GM18505 (cell line): ENCODE results near the gene PPP5C.
"Not testable (repeated sequence)": the region's sequence is repeated elsewhere in the genome, so short reads cannot be mapped to it uniquely, and the experiment has no call there.

Experiments used
- ATAC-seq: cut with Tn5 transposase; IDR thresholded peaks from one replicate; pipeline ENCODE4 v1.9.1; 2021; ENCODE audit not compliant: unreplicated experiment
- POLR2A ChIP-seq: IDR thresholded peaks from 4 replicates; pipeline ENCODE4 v1.6.1; 2011; ENCODE audit warnings: borderline replicate concordance; ENCODE audit not compliant: insufficient read depth, insufficient read length; ENCODE audit errors: extremely low read depth

The PPP5C gene

DNA sequence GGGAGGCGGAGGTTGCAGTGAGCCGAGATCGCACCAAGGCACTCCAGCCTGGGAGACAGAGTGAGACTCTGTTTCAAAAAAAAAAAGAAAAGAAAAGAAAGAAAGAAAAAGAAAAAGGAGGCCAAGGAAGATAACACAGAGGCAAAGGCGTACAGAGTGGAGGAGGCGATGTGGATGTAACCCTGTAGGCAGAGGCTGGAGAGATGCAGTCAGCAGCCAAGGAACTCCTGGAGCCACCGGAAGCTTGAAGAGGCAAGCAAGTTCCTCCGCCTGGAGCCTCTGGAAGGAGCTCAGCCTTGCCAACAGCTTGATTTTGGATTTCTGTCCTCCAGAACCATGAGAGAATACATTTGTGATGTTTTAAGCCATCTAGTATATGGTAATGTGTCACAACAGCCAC lies 73.2 kb downstream of the PPP5C start:
- no peak for TF ChIP-seq POLR2A
- ATAC-seq, result no peak

DNA sequence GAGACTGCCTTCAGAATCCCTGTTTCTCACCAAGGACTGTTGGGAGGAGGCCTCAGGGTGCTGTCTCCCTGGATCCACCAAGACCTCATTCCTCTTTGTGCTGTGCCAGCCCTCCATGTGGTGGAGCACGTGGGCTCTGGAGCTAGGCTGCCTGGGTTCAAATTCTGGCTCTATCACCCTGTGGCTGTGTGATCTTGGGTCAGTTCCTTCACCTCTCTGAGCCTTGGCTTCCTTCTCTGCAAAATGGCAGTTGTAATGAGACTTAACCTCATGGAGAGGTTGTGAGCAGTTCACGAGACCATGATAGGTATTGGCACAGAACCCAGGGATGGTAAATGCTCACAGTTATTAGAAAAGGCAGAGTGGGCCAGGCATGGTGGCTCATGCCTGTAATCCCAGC lies 75.5 kb downstream of the PPP5C start:
- ATAC-seq, result no peak
- TF ChIP-seq POLR2A, result no peak

DNA sequence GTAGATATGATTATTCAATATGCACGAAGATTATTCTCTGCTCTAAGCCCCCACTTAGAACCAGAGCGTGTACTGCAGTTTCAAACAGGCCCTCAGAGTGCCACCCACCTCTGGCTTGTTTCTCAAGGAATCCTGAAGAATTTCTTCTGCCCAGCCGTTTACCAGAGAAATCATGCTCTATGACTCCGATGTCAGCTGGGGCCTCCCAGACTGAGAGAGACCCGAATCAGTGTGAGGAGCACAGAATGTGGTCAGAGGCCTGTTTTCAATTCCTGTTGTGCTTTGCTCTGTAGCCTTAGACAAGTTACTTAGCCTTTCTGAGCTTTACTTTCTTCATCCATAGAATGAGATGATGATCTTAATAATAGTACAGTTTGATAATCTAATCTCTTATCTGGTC lies 76.3 kb downstream of the PPP5C start:
- no peak for ATAC-seq
- no peak for TF ChIP-seq POLR2A

DNA sequence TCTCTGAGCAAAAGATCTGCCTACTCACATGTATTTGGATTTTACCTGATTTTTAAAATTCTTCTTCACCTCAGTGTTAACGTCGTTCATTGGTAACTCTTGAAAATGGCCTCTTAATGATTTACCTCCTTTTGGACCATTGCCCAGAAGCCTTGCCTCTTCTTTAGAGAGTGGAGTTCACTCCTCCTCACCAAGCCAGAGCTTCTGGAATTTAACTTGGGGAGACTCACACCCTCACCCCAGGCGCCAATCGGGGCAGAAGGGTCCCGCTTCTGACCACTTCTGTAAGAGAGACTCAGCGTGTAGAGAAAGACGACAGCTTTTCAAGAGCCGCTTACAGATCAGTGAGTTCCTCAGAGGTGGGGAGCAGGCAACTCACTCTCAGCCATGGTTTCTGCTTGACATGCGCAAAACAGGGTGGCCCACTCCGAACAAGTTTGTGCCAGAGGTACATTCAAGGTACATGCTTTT lies 79.2 kb downstream of the PPP5C start:
- no peak for ATAC-seq

DNA sequence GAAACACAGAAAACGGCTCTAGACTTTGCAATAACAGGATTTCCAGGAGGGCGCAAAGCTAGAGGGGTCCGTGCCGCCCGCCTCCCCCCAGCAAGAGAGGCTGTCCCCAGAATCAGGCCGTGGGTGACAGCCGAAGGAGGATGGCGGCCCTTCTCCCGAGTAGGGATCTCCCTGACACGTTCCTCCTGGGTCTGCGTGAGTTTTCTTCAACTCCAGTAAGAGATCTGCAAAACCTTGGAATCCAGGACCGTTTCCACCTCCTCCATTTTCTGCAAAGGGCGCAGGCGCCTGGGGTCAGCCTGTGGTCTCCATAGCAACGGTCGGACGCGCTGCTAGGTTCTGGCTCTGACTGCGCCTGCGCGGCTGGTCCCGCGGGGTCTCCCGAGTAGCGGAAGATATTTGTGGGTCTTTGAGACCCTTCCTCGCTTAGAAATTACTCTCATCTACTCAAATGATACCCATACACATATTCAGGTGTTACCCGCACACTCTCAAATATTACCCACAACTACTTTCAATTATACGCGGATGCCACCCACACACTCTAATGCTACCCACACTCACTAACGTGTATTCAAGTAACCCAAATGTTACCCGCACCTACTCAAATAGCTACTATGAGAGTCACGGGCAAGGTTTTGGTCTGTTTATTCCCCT lies 79.7 kb downstream of the PPP5C start:
- no peak for TF ChIP-seq POLR2A
- ATAC-seq, result no peak

More for the DNA sequence above, 79.2 kb downstream of the PPP5C start:
- no peak for TF ChIP-seq POLR2A

DNA sequence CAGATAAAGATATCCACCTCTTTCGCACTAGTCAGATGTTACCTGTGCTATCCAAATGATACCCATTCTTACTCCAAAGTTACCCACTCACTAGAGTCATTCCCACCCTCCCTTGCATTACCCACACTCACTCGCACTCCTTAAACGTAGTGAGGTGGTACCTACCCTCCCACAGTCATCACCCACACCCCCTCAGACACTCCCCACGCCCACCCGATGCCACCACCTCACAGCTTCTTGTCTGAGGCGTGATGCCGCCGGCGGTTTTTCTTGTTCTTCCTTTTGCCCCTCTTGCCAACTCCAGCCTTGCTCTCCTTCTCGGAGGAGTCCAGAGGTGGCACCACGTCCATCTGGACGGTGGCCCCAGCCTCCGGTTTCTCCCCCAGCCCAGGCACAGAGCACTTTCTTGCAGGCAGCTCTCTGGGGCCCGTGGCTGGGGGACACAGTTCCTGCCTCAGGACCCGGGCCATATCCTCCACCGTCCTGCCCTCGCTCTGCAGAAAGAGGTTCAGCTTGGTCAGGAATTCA lies 80.7 kb downstream of the PPP5C start:
- no peak for ATAC-seq
- no peak for TF ChIP-seq POLR2A

DNA sequence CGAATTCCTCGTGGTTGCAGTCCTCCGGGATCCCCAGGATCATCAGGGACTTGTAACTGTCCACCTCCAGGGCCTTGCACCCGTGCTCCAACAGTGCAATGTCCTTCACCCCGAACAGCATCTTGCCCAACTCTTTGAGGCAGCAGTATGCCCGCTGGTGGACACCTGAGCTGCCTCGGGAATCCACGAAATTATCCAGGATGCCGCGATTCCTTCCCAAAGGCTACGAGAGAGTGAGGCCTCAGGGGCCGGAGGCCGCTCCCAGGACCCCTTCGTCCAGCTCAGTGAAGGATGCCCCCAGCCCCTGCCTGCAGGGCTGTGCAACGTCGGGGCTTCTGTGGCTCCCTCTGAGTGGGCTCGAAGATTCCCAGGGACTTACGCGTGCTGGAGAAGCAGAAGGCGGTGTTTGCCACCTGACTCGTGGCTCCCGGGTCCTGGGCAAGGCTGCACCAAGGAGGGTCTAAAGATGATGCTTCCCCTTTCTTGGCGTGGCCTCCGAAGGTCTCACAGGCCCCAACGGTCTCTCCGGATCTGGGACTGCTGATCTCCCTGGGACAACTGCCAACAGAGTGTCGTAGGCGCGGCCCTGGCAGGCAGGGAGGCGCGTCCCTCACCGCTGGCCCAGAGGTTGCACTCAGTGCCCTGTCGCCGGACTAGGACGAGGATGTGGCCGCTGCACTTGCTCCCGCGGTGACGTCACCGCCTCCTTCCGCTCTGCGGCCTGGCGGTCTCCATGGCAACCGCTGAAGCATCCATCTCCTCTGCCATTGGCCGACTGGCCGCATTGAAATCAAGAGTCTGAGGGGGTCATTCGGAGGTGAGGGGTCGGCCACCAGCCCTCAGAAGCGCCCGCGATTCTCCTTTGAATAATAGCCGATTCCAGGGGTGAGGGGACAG lies 81.6 kb downstream of the PPP5C start, which contains the start of gene PNMA8C:
TSS of gene PNMA8C (minus strand) at position 698 of the 897 bp plus-strand sequence. CDS start at position 121, 577 bp downstream.
- no peak for ATAC-seq
- TF ChIP-seq POLR2A, result no peak

DNA sequence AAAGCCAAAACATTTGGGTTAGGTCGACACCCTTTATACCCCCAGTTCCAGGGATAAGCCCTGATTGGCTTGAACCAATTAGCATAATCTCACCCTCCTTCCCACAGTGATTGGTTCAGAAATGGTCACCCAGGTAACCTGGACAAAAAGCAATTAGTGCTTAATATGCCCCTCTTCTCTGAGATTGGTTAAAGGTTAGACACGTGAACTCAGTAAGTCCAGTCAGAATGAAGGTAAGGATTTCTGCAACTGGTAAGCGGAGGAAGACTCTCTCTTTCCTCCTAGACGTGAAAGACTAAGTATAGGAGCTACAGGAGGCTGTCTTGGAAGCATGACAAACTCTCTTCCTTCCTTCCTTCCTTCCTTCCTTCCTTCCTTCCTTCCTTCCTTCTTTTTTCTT lies 83.1 kb downstream of the PPP5C start:
- ATAC-seq, result no peak
- TF ChIP-seq POLR2A, result no peak

DNA sequence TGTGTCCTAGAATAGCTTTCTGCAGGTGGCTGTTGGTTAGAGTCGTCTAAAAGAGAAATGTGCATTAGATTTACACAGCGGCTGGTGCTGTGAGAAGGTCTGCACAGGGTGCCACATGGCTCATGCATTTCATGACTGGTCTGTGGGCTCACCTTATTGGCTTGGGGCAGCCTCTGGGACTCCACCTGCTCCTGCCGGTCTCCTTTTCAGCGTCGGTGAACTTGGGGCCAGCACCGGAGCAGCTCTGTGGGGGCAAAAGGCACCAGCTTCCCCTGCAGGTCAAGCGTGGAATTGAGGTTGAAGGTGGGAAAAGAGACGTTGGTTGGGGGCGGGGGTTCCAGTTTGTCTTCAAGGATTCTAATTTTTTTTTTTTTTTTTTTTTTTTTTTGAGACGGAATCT lies 84.9 kb downstream of the PPP5C start:
- ATAC-seq, result no peak
- TF ChIP-seq POLR2A, result no peak

DNA sequence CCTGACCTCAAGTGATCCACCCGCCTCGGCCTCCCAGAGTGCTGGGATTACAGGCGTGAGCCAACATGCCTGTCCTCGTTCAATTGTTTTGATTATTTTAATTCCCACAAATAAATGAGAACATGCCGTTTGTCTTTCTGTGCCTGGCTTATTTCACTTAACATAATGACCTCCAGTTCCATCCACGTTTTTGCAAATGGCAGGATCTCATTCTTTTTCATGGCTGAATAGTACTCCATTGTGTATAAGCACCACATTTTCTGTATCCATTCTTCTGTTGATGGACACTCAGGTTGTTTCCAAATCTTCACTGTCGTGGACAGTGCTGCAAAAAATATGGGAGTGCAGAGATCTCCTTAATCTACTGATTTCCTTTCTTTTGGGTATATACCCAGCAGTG lies 86.6 kb downstream of the PPP5C start:
- ATAC-seq, result not testable (repeated sequence)

DNA sequence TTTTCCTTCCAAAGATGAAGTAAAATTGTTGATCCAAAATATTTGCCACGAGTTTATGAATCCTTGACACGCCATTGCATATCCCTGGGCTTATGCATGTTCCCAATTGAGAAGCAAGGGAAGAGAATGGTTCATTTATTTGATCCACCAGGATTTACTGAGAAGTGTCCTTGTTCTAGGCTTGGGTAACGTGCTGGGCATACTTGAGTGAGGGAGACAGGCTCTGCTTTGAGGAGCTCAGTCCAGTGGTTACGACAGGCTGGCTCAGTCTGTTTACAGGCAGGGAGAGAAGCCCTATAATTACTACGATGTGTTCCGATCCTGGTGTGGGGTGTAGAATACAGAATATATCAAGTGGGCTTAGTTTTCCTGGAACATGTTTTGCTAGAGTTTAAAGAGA lies 88.1 kb downstream of the PPP5C start:
- ATAC-seq, result no peak
- TF ChIP-seq POLR2A, result no peak

DNA sequence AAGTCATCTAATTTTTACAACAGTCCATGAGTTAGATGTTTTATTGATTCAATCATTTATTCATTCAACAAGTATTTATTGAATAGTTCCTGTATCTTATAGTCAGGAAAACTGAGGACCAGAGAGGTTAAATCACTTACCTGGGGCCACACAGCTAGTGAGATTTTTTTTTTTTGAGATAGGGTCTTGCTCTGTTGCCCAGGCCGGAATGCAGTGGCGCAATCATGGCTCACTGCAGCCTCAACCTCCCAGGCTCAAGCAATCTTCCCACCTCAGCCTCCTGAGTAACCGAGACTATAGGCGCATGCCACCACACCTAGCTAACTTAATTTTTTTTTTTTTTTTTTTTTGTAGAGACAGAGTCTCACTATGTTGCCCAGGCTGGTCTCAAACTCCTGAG lies 88.8 kb downstream of the PPP5C start:
- not testable (repeated sequence) for ATAC-seq
